Osteoblast (primary cell): ENCODE data around the gene RNF6. TPM values are rescaled to one million over a fixed set of nuclear protein-coding genes. Genes with fewer than 3 reads are reported as not detected.
A peak's percentile ranks its signal among the peaks of the same experiment; 100 is the strongest.

Experiments
- DNase-seq: peaks from one replicate; pipeline ENCODE4 v3.0.0; 2011; ENCODE audit warnings: low spot score, mixed read lengths; ENCODE audit not compliant: insufficient read length; ENCODE audit errors: missing footprints
- H2AFZ ChIP-seq: 2 replicates; pipeline ENCODE4 v1.6.0; 2011; ENCODE audit warnings: mild to moderate bottlenecking, low read length
- H3K27ac ChIP-seq: 2 replicates; pipeline ENCODE4 v1.5.1; 2011; ENCODE audit warnings: mild to moderate bottlenecking, low read depth, low read length, moderate library complexity
- H3K27me3 ChIP-seq: 2 replicates; pipeline ENCODE4 v1.6.0; 2012; ENCODE audit warnings: mild to moderate bottlenecking, control low read depth, inconsistent platforms, low read length, moderate library complexity; ENCODE audit not compliant: insufficient read depth
- H3K36me3 ChIP-seq: 2 replicates; pipeline ENCODE4 v1.5.1; 2011; ENCODE audit warnings: mild to moderate bottlenecking, low read length, control low read depth, moderate library complexity; ENCODE audit not compliant: insufficient read depth
- H3K4me1 ChIP-seq: 2 replicates; pipeline ENCODE4 v1.5.1; 2011; ENCODE audit warnings: mild to moderate bottlenecking, low read length, control low read depth, moderate library complexity; ENCODE audit not compliant: insufficient read depth
- H3K4me2 ChIP-seq: 2 replicates; pipeline ENCODE4 v1.6.0; 2011; ENCODE audit warnings: mild to moderate bottlenecking, low read length; ENCODE audit not compliant: insufficient read depth
- H3K4me3 ChIP-seq: fragments of 200-600 bp; sonication (generic); 3 replicates; pipeline ENCODE4 v1.5.1; 2012; ENCODE audit warnings: mild to moderate bottlenecking, low read length, inconsistent platforms; ENCODE audit not compliant: insufficient read depth
- H3K79me2 ChIP-seq: 2 replicates; pipeline ENCODE4 v1.6.0; 2012; ENCODE audit warnings: mild to moderate bottlenecking, low read length, control low read depth, inconsistent platforms; ENCODE audit not compliant: insufficient read depth
- H3K9me3 ChIP-seq: 2 replicates; pipeline ENCODE4 v1.5.1; 2011; ENCODE audit warnings: low read depth, low read length, control low read depth
- H4K20me1 ChIP-seq: 2 replicates; pipeline ENCODE4 v1.6.0; 2012; ENCODE audit warnings: mild to moderate bottlenecking, low read length, control low read depth; ENCODE audit not compliant: insufficient read depth
- CTCF ChIP-seq: IDR thresholded peaks from 2 replicates; pipeline ENCODE4 v1.5.1; 2011; ENCODE audit warnings: mild to moderate bottlenecking, low read depth, low read length, moderate library complexity; ENCODE audit errors: extremely low read depth
- total RNA-seq: library from RNA; depleted of rRNA; stranded (reverse); fragments of >200 nt; gene quantifications from 2 replicates; pipeline ENCODE4 v1.2.3, GENCODE V29; 2012

The RNF6 gene
- total RNA-seq, 1 donor: 52.5 TPM

GRCh38 chr13:26227166-26227971 lies 5.3 kb upstream of the RNF6 start:
- Histone ChIP-seq H3K27ac (no peak overlapping the region), H3K4me2 (no peak overlapping the region), H4K20me1 (no peaks in the 10 kb centered on the region), H3K27me3 (peaks cover 2% of the 10 kb centered on the region), H2AFZ (no peak overlapping the region), H3K4me1 (peaks cover 5% of the 10 kb centered on the region), H3K9me3 (no peaks in the 10 kb centered on the region), H3K36me3 (no peaks in the 10 kb centered on the region), H3K79me2 (no peaks in the 10 kb centered on the region), H3K4me3 (no peak overlapping the region)
- no peak for DNase-seq
- TF ChIP-seq CTCF: no peak

GRCh38 chr13:26225896-26226617 lies 3.9 kb upstream of the RNF6 start:
- H3K79me2 ChIP-seq: peaks cover 5% of the 10 kb centered on the region
- peaks cover 5% of the 10 kb centered on the region for H3K4me1 ChIP-seq
- no peak overlapping the region for H3K4me2 ChIP-seq
- H3K27ac ChIP-seq: no peak overlapping the region
- DNase-seq: no peak
- H3K4me3 ChIP-seq: no peak overlapping the region
- no peaks in the 10 kb centered on the region for H4K20me1 ChIP-seq
- no peak overlapping the region for H2AFZ ChIP-seq
- peaks cover 2% of the 10 kb centered on the region for H3K27me3 ChIP-seq
- H3K9me3 ChIP-seq: no peaks in the 10 kb centered on the region
- H3K36me3 ChIP-seq: no peaks in the 10 kb centered on the region
- no peak for TF ChIP-seq CTCF

GRCh38 chr13:26222520-26223046 lies 469 bp upstream of the RNF6 start:
- peaks cover 22% of the 10 kb centered on the region for H3K79me2 ChIP-seq
- peaks cover 7% of the 10 kb centered on the region for H4K20me1 ChIP-seq
- peaks cover 2% of the 10 kb centered on the region for H3K27me3 ChIP-seq
- peaks cover 20% of the 10 kb centered on the region for H3K36me3 ChIP-seq
- peak overlapping the region; percentile 96 for H2AFZ ChIP-seq
- H3K4me2 ChIP-seq: peak overlapping the region; percentile 85
- peak overlapping the region; percentile 89 for H3K27ac ChIP-seq
- H3K9me3 ChIP-seq: no peaks in the 10 kb centered on the region
- no peak for TF ChIP-seq CTCF
- peak overlapping the region; percentile 88 for H3K4me3 ChIP-seq
- peaks cover 23% of the 10 kb centered on the region for H3K4me1 ChIP-seq
- DNase-seq: no peak

- peak overlapping the region; percentile 96 for H2AFZ ChIP-seq
- peak overlapping the region; percentile 88 for H3K4me3 ChIP-seq
- no peaks in the 10 kb centered on the region for H3K9me3 ChIP-seq
- no peak for TF ChIP-seq CTCF
- peak overlapping the region; percentile 89 for H3K27ac ChIP-seq
- peaks cover 2% of the 10 kb centered on the region for H3K27me3 ChIP-seq
- peak overlapping the region; percentile 85 for H3K4me2 ChIP-seq
- DNase-seq: no peak
- H4K20me1 ChIP-seq: peaks cover 7% of the 10 kb centered on the region
- peaks cover 32% of the 10 kb centered on the region for H3K36me3 ChIP-seq
- peaks cover 25% of the 10 kb centered on the region for H3K79me2 ChIP-seq
- peaks cover 23% of the 10 kb centered on the region for H3K4me1 ChIP-seq
Observed at GRCh38 chr13:26221399-26221720, 754 bp downstream of the RNF6 start.
